ENCODE data around the gene SYNDIG1L. TPM values are rescaled to one million over a fixed set of nuclear protein-coding genes. Genes with fewer than 3 reads are reported as not detected.

Gene SYNDIG1L
- total and polyA plus RNA-seq, 4 donors = 0.08 TPM; not detected in 3

GRCh38 chr14:74441113-74441512 lies 15.1 kb upstream of the SYNDIG1L start:
- H3K36me3 ChIP-seq (ENCODE audit: control insufficient read depth in 4 of 4, insufficient read depth in 3 of 4, low read depth in 1 of 4, low read length in 3 of 4) = no peaks in the 10 kb centered on the region
- no peaks in the 10 kb centered on the region for H3K9me3 ChIP-seq (ENCODE audit: control insufficient read depth in 4 of 4, low read length in 3 of 4)
- WGBS = 47% methylated on average over 3 of the region's 3 CpGs
- no peak for DNase-seq (ENCODE audit: low spot score)
- peaks cover 0 to 18% (median 6%) of the 10 kb centered on the region in 4 donors for H3K4me1 ChIP-seq (ENCODE audit: control insufficient read depth in 4 of 4, insufficient read depth in 4 of 4, low read length in 3 of 4)
- H3K27ac ChIP-seq (ENCODE audit: low read depth in 1 of 2, low read length in 2 of 2) = no peak overlapping the region
- no peak overlapping the region for H3K9ac ChIP-seq (ENCODE audit: low read depth in 1 of 2, low read length in 2 of 2)
- TF ChIP-seq REST (IDR thresholded peaks at IDR 0.05) (peak; percentile 58), ATF3 (IDR thresholded peaks at IDR 0.05) (no peak), GABPA (IDR thresholded peaks at IDR 0.05 in 1 of 2, conservative IDR thresholded peaks at IDR 0.05 in 1 of 2) (no peak), CTCF (IDR thresholded peaks at IDR 0.05; ENCODE audit: low read depth, low read length, missing input control) (no peak), RXRA (IDR thresholded peaks at IDR 0.05) (peak in 1 of 2 donors; percentile 41), RAD21 (IDR thresholded peaks at IDR 0.05) (peak in 1 of 2 donors; percentile 8), JUND (IDR thresholded peaks at IDR 0.05) (no peak), NR2F2 (IDR thresholded peaks at IDR 0.05) (no peak), MAX (IDR thresholded peaks at IDR 0.05) (no peak), TAF1 (conservative IDR thresholded peaks at IDR 0.05) (no peak), YY1 (IDR thresholded peaks at IDR 0.05) (no peak), ZBTB33 (IDR thresholded peaks at IDR 0.05) (no peak), SP1 (IDR thresholded peaks at IDR 0.05) (peak; percentile 76), FOXA1 (IDR thresholded peaks at IDR 0.05) (no peak), EGR1 (IDR thresholded peaks at IDR 0.05; ENCODE audit: low read depth in 2 of 2) (no peak), FOXA2 (IDR thresholded peaks at IDR 0.05) (no peak), HNF4A (conservative IDR thresholded peaks at IDR 0.05) (peak; percentile 93 to 96), HNF4G (IDR thresholded peaks at IDR 0.05) (peak; percentile 76)
- no peak overlapping the region for H3K4me3 ChIP-seq (ENCODE audit: low read depth in 1 of 3, low read length in 3 of 3)
- no peaks in the 10 kb centered on the region for H3K27me3 ChIP-seq (ENCODE audit: control insufficient read depth in 4 of 4, insufficient read depth in 4 of 4, low read length in 3 of 4)
